Renal cortical epithelial cell (primary cell): ENCODE data around the gene BANP. TPM values are rescaled to one million over a fixed set of nuclear protein-coding genes. Genes with fewer than 3 reads are reported as not detected.
"Not testable (repeated sequence)": the region's sequence is repeated elsewhere in the genome, so short reads cannot be mapped to it uniquely, and the experiment has no call there.

Source experiments
- DNase-seq: peaks from one replicate; pipeline ENCODE4 v3.0.0-alpha.2; 2011; ENCODE audit warnings: low read depth
- total RNA-seq: library from RNA; depleted of rRNA; stranded (reverse); fragments of >200 nt; gene quantifications from 2 replicates; pipeline ENCODE4 v1.2.3, GENCODE V29; 2014

Gene BANP
- total RNA-seq, 1 donor from 2014 or later: 27.9 TPM

GRCh38 chr16:87926246-87927194, 24.7 kb upstream of the BANP start:
- no peak for DNase-seq

GRCh38 chr16:87927195-87927562, 24.1 kb upstream of the BANP start:
- DNase-seq: no peak

GRCh38 chr16:87929986-87930385, 21.2 kb upstream of the BANP start:
- DNase-seq: no peak

GRCh38 chr16:87930456-87930855, 20.8 kb upstream of the BANP start:
- no peak for DNase-seq

- DNase-seq: no peak
Measured at GRCh38 chr16:87931504-87931903, 19.7 kb upstream of the BANP start.

GRCh38 chr16:87932475-87933139, 18.6 kb upstream of the BANP start:
- DNase-seq: not testable (repeated sequence)

- no peak for DNase-seq
Measured at GRCh38 chr16:87933140-87933495, 18.1 kb upstream of the BANP start.

- not testable (repeated sequence) for DNase-seq
Measured at GRCh38 chr16:87934752-87935425, 16.3 kb upstream of the BANP start.

- not testable (repeated sequence) for DNase-seq
Measured at GRCh38 chr16:87936016-87936374, 15.2 kb upstream of the BANP start.

- DNase-seq: no peak
Measured at GRCh38 chr16:87936375-87937230, 14.6 kb upstream of the BANP start, which contains the start of gene CA5A. CA5A (minus strand) TSS chr16:87936529; CDS start chr16:87936450, 79 bp downstream.

- not testable (repeated sequence) for DNase-seq
Measured at GRCh38 chr16:87937231-87937542, 14.0 kb upstream of the BANP start.

GRCh38 chr16:87938412-87938949, 12.8 kb upstream of the BANP start:
- DNase-seq: no peak

GRCh38 chr16:87939562-87940423, 11.4 kb upstream of the BANP start:
- DNase-seq: no peak

GRCh38 chr16:87942680-87943079, 8.6 kb upstream of the BANP start:
- DNase-seq: no peak

- DNase-seq: peak; percentile 56
Measured at GRCh38 chr16:87945351-87946042, 5.7 kb upstream of the BANP start.

- DNase-seq: no peak
Measured at GRCh38 chr16:87946596-87947347, 4.5 kb upstream of the BANP start.

- peak; percentile 28 for DNase-seq
Measured at GRCh38 chr16:87947356-87948118, 3.7 kb upstream of the BANP start.

- DNase-seq: no peak
Measured at GRCh38 chr16:87948119-87948545, 3.1 kb upstream of the BANP start.
